Activated CD8-positive, alpha-beta T cell treated with anti-CD3 and anti-CD28 coated beads for 36 hours (primary cell): Measurements from ENCODE around the gene BIRC2. TPM values are rescaled to one million over a fixed set of nuclear protein-coding genes. Genes with fewer than 3 reads are reported as not detected.

Source experiments
- ATAC-seq: fragments of 200-7000 bp; cut with Tn5 transposase; one replicate; pipeline ENCODE4 v1.10.0; 2021; ENCODE audit warnings: mild to moderate bottlenecking, moderate library complexity
- CTCF ChIA-PET: fragments of 350-600 bp; sonication (Branson Sonifier 250); formaldehyde crosslinking; loops from one replicate; lab custom pipeline; 2021; ENCODE audit warnings: antibody characterized with exemption; lab: Charles Lee
- POLR2A ChIA-PET: fragments of 350-600 bp; sonication (Branson Sonifier 250); formaldehyde crosslinking; loops from one replicate; lab custom pipeline; 2021; ENCODE audit warnings: antibody characterized with exemption; lab: Charles Lee
- DNase-seq: peaks from one replicate; pipeline ENCODE4 v3.0.0-alpha.2; 2020
- H3K27ac Mint-ChIP-seq: one replicate; pipeline ENCODE4 v1.8.0; 2021; ENCODE audit warnings: mild to moderate bottlenecking, mixed read lengths
- H3K27me3 Mint-ChIP-seq: one replicate; pipeline ENCODE4 v1.8.0; 2021; ENCODE audit warnings: mixed read lengths
- H3K36me3 Mint-ChIP-seq: one replicate; pipeline ENCODE4 v1.8.0; 2021; ENCODE audit warnings: low read depth, mixed read lengths
- H3K4me1 Mint-ChIP-seq: one replicate; pipeline ENCODE4 v1.8.0; 2021; ENCODE audit warnings: low read depth, mixed read lengths
- H3K4me3 Mint-ChIP-seq: one replicate; pipeline ENCODE4 v1.8.0; 2021; ENCODE audit warnings: mild to moderate bottlenecking, moderate library complexity, mixed read lengths
- H3K9me3 Mint-ChIP-seq: one replicate; pipeline ENCODE4 v1.8.0; 2021; ENCODE audit warnings: mixed read lengths
- CTCF ChIP-seq: fragments of 200-600 bp; IDR thresholded peaks from one replicate; pipeline ENCODE4 v1.8.0; 2022; ENCODE audit warnings: antibody characterized with exemption, mild to moderate bottlenecking
- intact Hi-C: fragments of 100-400 bp; cut with micrococcal nuclease; formaldehyde crosslinking; loops from one replicate; pipeline ENCODE4 v1.10.0; 2022
- total RNA-seq, 2 experiments: library from RNA; stranded (reverse); gene quantifications; one replicate each; pipeline ENCODE4 v1.2.3, GENCODE V29; 2021

BIRC2 gene
- total RNA-seq, 2 experiments from 2014 or later = 29.8 to 32.9 TPM

GRCh38 chr11:102400603-102401002 lies 53.6 kb downstream of the BIRC2 start:
- H3K36me3 Mint-ChIP-seq = peaks cover 61% of the 10 kb centered on the region
- DNase-seq (no peak), ATAC-seq (no peak)
- intact Hi-C loops = no loop called here
- no peak overlapping the region for H3K4me3 Mint-ChIP-seq
- H3K4me1 Mint-ChIP-seq = peaks cover 57% of the 10 kb centered on the region
- H3K27ac Mint-ChIP-seq = peak overlapping the region; percentile 26
- CTCF ChIA-PET = interaction anchor here (1.0 to 6.9 kb wide), 6 partner anchors 9 to 107 kb away, joined by 3 to 49 read pairs (median 8); no protein-coding TSS in a partner anchor
- H3K9me3 Mint-ChIP-seq = no peaks in the 10 kb centered on the region
- H3K27me3 Mint-ChIP-seq = no peaks in the 10 kb centered on the region
- no peak for TF ChIP-seq CTCF
- POLR2A ChIA-PET = interaction anchor here (0.6 to 1.3 kb wide), 6 partner anchors 20 to 113 kb away, joined by 3 to 4 read pairs (median 3); no protein-coding TSS in a partner anchor

DNA sequence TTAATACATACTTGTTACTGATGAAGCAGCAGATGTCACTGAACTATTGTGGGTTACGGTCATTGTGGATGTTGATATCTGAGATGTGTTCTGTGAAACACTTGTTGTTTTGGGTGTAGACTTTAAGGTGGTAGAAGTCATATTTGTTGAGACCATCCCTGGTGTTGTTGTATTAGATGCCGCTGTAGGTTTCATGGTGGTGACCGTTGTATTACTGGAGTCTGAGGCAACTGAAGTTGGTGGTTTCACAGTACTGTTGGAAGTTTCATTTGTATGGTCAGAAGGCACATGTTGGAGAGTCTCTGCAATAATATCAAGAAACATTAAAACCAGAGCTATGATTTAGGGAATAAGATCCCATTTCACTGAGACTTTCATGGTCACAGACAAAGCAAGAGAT lies 54.9 kb downstream of the BIRC2 start:
- no peaks in the 10 kb centered on the region for H3K27me3 Mint-ChIP-seq
- no peaks in the 10 kb centered on the region for H3K9me3 Mint-ChIP-seq
- H3K4me1 Mint-ChIP-seq = peaks cover 52% of the 10 kb centered on the region
- ChIA-PET CTCF (interaction anchor here (1.5 to 6.9 kb wide), 5 partner anchors 11 to 108 kb away, joined by 3 to 49 read pairs (median 5); partner anchors contain the start of gene TMEM123), POLR2A (interaction anchor here (1.3 kb wide), 1 partner anchor 19 kb away, joined by 3 read pairs; no protein-coding TSS in a partner anchor)
- H3K4me3 Mint-ChIP-seq = no peak overlapping the region
- H3K36me3 Mint-ChIP-seq = peaks cover 60% of the 10 kb centered on the region
- intact Hi-C loops = no loop called here
- TF ChIP-seq CTCF = no peak
- ATAC-seq (no peak), DNase-seq (no peak)
- H3K27ac Mint-ChIP-seq = peak overlapping the region; percentile 60

DNA sequence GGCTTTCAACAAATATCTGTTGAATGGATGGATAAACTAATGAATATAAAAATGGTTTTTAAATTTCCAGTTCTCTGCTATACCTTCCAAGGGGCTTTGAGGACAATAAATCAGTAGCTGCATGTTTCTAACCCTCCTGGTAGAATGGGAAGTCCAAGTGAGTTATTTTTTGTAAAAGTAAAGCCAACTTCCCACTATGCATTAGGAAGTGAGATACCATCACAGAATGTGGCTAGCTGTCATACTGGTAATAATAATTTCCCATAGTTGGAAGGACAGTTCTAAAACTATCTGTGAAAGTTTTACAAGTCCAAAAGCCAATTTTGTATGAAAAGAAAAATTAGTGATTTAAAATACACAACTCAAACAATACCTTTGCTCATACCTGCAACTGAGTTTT lies 55.5 kb downstream of the BIRC2 start:
- POLR2A ChIA-PET = no interaction called here

GRCh38 chr11:102405501-102405900 lies 58.5 kb downstream of the BIRC2 start:
- no peaks in the 10 kb centered on the region for H3K27me3 Mint-ChIP-seq
- H3K9me3 Mint-ChIP-seq = no peaks in the 10 kb centered on the region
- DNase-seq (no peak), ATAC-seq (no peak)
- H3K27ac Mint-ChIP-seq = no peak overlapping the region
- peaks cover 61% of the 10 kb centered on the region for H3K4me1 Mint-ChIP-seq
- H3K4me3 Mint-ChIP-seq = no peak overlapping the region
- POLR2A ChIA-PET = no interaction called here
- H3K36me3 Mint-ChIP-seq = peaks cover 53% of the 10 kb centered on the region
- TF ChIP-seq CTCF = no peak
- CTCF ChIA-PET = interaction anchor here (2.1 to 2.6 kb wide), 3 partner anchors 8 to 21 kb away, joined by 6 to 16 read pairs (median 8); no protein-coding TSS in a partner anchor
- intact Hi-C loops = no loop called here

More for the DNA sequence above, 55.5 kb downstream of the BIRC2 start:
- intact Hi-C loops = no loop called here
- CTCF ChIA-PET = interaction anchor here (1.5 to 6.9 kb wide), 3 partner anchors 11 to 51 kb away, joined by 3 to 49 read pairs (median 3); partner anchors contain the start of gene TMEM123
- Mint-ChIP-seq H3K27me3 (no peaks in the 10 kb centered on the region), H3K27ac (peak overlapping the region; percentile 62), H3K36me3 (peaks cover 57% of the 10 kb centered on the region), H3K9me3 (no peaks in the 10 kb centered on the region), H3K4me3 (no peak overlapping the region), H3K4me1 (peaks cover 53% of the 10 kb centered on the region)
- ATAC-seq = no peak
- no peak for TF ChIP-seq CTCF
- no peak for DNase-seq

DNA sequence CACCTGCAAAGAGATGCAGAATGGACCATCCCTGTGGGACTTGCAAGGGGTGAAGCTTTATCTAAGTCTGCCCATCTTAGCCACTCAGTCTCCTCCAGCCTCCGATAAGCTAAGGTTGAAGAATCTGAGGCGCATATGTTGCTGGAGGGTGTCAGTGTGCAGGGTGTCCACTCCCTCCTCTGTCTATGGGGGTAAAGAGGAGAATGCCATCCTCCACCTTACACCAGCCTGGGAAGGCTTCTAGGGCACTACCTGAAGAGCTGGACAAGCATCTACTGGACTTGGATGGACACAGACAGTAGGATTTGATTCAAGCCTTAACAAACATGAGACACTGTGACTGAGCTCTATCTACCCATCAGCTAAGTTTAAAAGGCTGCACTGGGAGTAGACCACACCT lies 59.1 kb downstream of the BIRC2 start:
- Mint-ChIP-seq H3K27ac (peak overlapping the region; percentile 30), H3K4me3 (no peak overlapping the region), H3K4me1 (peaks cover 65% of the 10 kb centered on the region), H3K36me3 (peaks cover 51% of the 10 kb centered on the region), H3K9me3 (no peaks in the 10 kb centered on the region), H3K27me3 (no peaks in the 10 kb centered on the region)
- no peak for TF ChIP-seq CTCF
- no peak for ATAC-seq
- intact Hi-C loops = no loop called here
- POLR2A ChIA-PET = interaction anchor here (0.8 to 1.2 kb wide), 4 partner anchors 9 to 44 kb away, joined by 3 to 4 read pairs (median 4); no protein-coding TSS in a partner anchor
- CTCF ChIA-PET = interaction anchor here (1.1 to 2.6 kb wide), 8 partner anchors 8 to 118 kb away, joined by 3 to 16 read pairs (median 4); no protein-coding TSS in a partner anchor
- no peak for DNase-seq
